PC-9 (cell line): Measurements from ENCODE around the gene PRXL2B. TPM values are rescaled to one million over a fixed set of nuclear protein-coding genes. Genes with fewer than 3 reads are reported as not detected.

Experiments used
- BruUV-seq: library from RNA; stranded (reverse); fragments of 400-500 nt; replicated peaks from 2 replicates; lab custom pipeline; 2021; lab: Mats Ljungman, UMichigan
- CTCF ChIA-PET: fragments of 300-600 bp; sonication (Branson Sonifier 250); formaldehyde crosslinking; loops from one replicate; lab custom pipeline; 2022; ENCODE audit warnings: antibody characterized with exemption; lab: Charles Lee
- POLR2A ChIA-PET: fragments of 300-600 bp; sonication (Branson Sonifier 250); formaldehyde crosslinking; loops from one replicate; lab custom pipeline; 2022; ENCODE audit warnings: antibody characterized with exemption; ENCODE audit not compliant: unreplicated experiment; lab: Charles Lee
- DNase-seq, 2 experiments: peaks; one replicate each; pipeline versions ENCODE4 v3.0.0 to v3.0.0-alpha.2; 2015 to 2022; ENCODE audit warnings: mixed read lengths in 1 of 2
- H2AFZ ChIP-seq: fragments of 200-600 bp; sonication (generic); 2 replicates; pipeline ENCODE4 v1.8.1; 2017; ENCODE audit warnings: antibody characterized with exemption
- H3F3A ChIP-seq: fragments of 200-600 bp; sonication (generic); 2 replicates; pipeline ENCODE4 v1.8.1; 2017; ENCODE audit warnings: antibody characterized with exemption, mild to moderate bottlenecking, low read depth; ENCODE audit not compliant: insufficient read depth
- H3K27ac ChIP-seq: fragments of 200-600 bp; sonication (generic); 2 replicates; pipeline ENCODE4 v1.6.1; 2016; ENCODE audit warnings: mixed run types
- H3K27me3 ChIP-seq: fragments of 200-600 bp; sonication (generic); 2 replicates; pipeline ENCODE4 v1.6.1; 2016; ENCODE audit warnings: low read depth, mixed run types; ENCODE audit not compliant: insufficient read depth
- H3K36me3 ChIP-seq: fragments of 200-600 bp; sonication (generic); 2 replicates; pipeline ENCODE4 v1.6.1; 2016; ENCODE audit warnings: low read depth, mixed run types
- H3K4me1 ChIP-seq: fragments of 200-600 bp; sonication (generic); replicated peaks from 2 replicates; pipeline ENCODE4 v1.6.1; 2016; ENCODE audit warnings: mixed run types; ENCODE audit not compliant: insufficient read depth
- H3K4me2 ChIP-seq: fragments of 200-600 bp; sonication (generic); 2 replicates; pipeline ENCODE4 v1.6.1; 2017; ENCODE audit warnings: mixed run types
- H3K4me3 ChIP-seq: fragments of 200-600 bp; sonication (generic); 2 replicates; pipeline ENCODE4 v1.6.1; 2016; ENCODE audit warnings: mixed run types
- H3K79me2 ChIP-seq: fragments of 200-600 bp; sonication (generic); 2 replicates; pipeline ENCODE4 v1.6.1; 2017; ENCODE audit warnings: low read depth, mixed run types
- H3K9me2 ChIP-seq: fragments of 200-600 bp; sonication (generic); 2 replicates; pipeline ENCODE4 v1.8.1; 2017; ENCODE audit warnings: mild to moderate bottlenecking; ENCODE audit not compliant: insufficient read depth
- H3K9me3 ChIP-seq: fragments of 200-600 bp; sonication (generic); 2 replicates; pipeline ENCODE4 v1.8.1; 2016; ENCODE audit warnings: low read depth; ENCODE audit not compliant: insufficient read depth
- H4K20me1 ChIP-seq: fragments of 200-600 bp; sonication (generic); 2 replicates; pipeline ENCODE4 v1.8.1; 2017; ENCODE audit not compliant: insufficient read depth
- CTCF ChIP-seq: fragments of 200-600 bp; sonication (generic); conservative IDR thresholded peaks from 2 replicates; pipeline ENCODE4 v1.6.1; 2017; ENCODE audit warnings: mixed run types, antibody characterized with exemption, mild to moderate bottlenecking, moderate library complexity
- EZH2 ChIP-seq: fragments of 200-600 bp; sonication (generic); IDR thresholded peaks from 2 replicates; pipeline ENCODE4 v1.8.0; 2017; ENCODE audit warnings: antibody characterized with exemption, low read depth
- intact Hi-C: fragments of 100-400 bp; cut with micrococcal nuclease; formaldehyde crosslinking; loops from one replicate; pipeline ENCODE4 v1.10.0; 2022; ENCODE audit not compliant: unreplicated experiment
- total RNA-seq: library from RNA; stranded (reverse); gene quantifications from 2 replicates; pipeline ENCODE4 v1.2.3, GENCODE V29; 2021

The PRXL2B gene
- total RNA-seq, 1 experiment from 2014 or later, result 26.1 TPM

- POLR2A ChIA-PET, result no interaction called here
These were observed 25.1 kb upstream of the PRXL2B start for GRCh38 chr1:2561446-2561845.

GRCh38 chr1:2561898-2562895 is 24.4 kb upstream of the PRXL2B start:
- no peaks in the 10 kb centered on the region for H4K20me1 ChIP-seq
- no peaks in the 10 kb centered on the region for H3K9me3 ChIP-seq
- DNase-seq, result no peak
- intact Hi-C loops, result no loop called here
- ChIA-PET CTCF (no interaction called here), POLR2A (no interaction called here)
- H3K27me3 ChIP-seq, result peaks cover 21% of the 10 kb centered on the region
- no peak overlapping the region for H3K4me3 ChIP-seq
- H3K9me2 ChIP-seq, result no peaks in the 10 kb centered on the region
- TF ChIP-seq EZH2 (no peak), CTCF (peak; percentile 59)
- H3K36me3 ChIP-seq, result no peaks in the 10 kb centered on the region
- H3K79me2 ChIP-seq, result no peaks in the 10 kb centered on the region
- H3K4me2 ChIP-seq, result no peak overlapping the region
- no peak overlapping the region for H3K27ac ChIP-seq
- no TSS peak for BruUV-seq
- no peak overlapping the region for H2AFZ ChIP-seq
- no peaks in the 10 kb centered on the region for H3F3A ChIP-seq
- no peaks in the 10 kb centered on the region for H3K4me1 ChIP-seq

More at GRCh38 chr1:2561446-2561845, 25.1 kb upstream of the PRXL2B start:
- H4K20me1 ChIP-seq, result no peaks in the 10 kb centered on the region
- H3K4me3 ChIP-seq, result no peak overlapping the region
- no peaks in the 10 kb centered on the region for H3K9me2 ChIP-seq
- no TSS peak for BruUV-seq
- TF ChIP-seq EZH2 (no peak), CTCF (no peak)
- H3K9me3 ChIP-seq, result no peaks in the 10 kb centered on the region
- peaks cover 18% of the 10 kb centered on the region for H3K27me3 ChIP-seq
- no peak for DNase-seq
- intact Hi-C loops, result no loop called here
- H3K79me2 ChIP-seq, result no peaks in the 10 kb centered on the region
- no peaks in the 10 kb centered on the region for H3F3A ChIP-seq
- H3K4me2 ChIP-seq, result no peak overlapping the region
- no peak overlapping the region for H3K27ac ChIP-seq
- CTCF ChIA-PET, result no interaction called here
- H3K36me3 ChIP-seq, result no peaks in the 10 kb centered on the region
- no peak overlapping the region for H2AFZ ChIP-seq
- H3K4me1 ChIP-seq, result no peaks in the 10 kb centered on the region

GRCh38 chr1:2563205-2563604 is 23.4 kb upstream of the PRXL2B start:
- ChIA-PET POLR2A (no interaction called here), CTCF (no interaction called here)
- no peaks in the 10 kb centered on the region for H3K36me3 ChIP-seq
- no peak overlapping the region for H3K27ac ChIP-seq
- no peak for TF ChIP-seq EZH2
- DNase-seq, result no peak
- intact Hi-C loops, result no loop called here
- no peak overlapping the region for H2AFZ ChIP-seq
- no peaks in the 10 kb centered on the region for H3F3A ChIP-seq
- no peaks in the 10 kb centered on the region for H3K9me2 ChIP-seq
- H4K20me1 ChIP-seq, result no peaks in the 10 kb centered on the region
- no peaks in the 10 kb centered on the region for H3K4me1 ChIP-seq
- H3K4me3 ChIP-seq, result no peak overlapping the region
- BruUV-seq, result no TSS peak
- H3K27me3 ChIP-seq, result peaks cover 26% of the 10 kb centered on the region
- H3K79me2 ChIP-seq, result no peaks in the 10 kb centered on the region
- H3K4me2 ChIP-seq, result no peak overlapping the region
- H3K9me3 ChIP-seq, result no peaks in the 10 kb centered on the region
